CD4-positive, alpha-beta T cell (primary cell): ENCODE measurements around the gene RNF150. TPM values are rescaled to one million over a fixed set of nuclear protein-coding genes. Genes with fewer than 3 reads are reported as not detected.

ENCODE experiments used
- ATAC-seq: fragments of 200-7000 bp; cut with Tn5 transposase; one replicate; pipeline ENCODE4 v1.10.0; 2022; ENCODE audit warnings: mild to moderate bottlenecking; ENCODE audit not compliant: poor library complexity
- CTCF ChIA-PET: fragments of 350-600 bp; sonication (Branson Sonifier 250); formaldehyde crosslinking; loops from one replicate; lab custom pipeline; 2021; ENCODE audit warnings: antibody characterized with exemption, inconsistent platforms; lab: Charles Lee
- POLR2A ChIA-PET: fragments of 350-600 bp; sonication (Branson Sonifier 250); formaldehyde crosslinking; loops from one replicate; lab custom pipeline; 2021; ENCODE audit warnings: antibody characterized with exemption, inconsistent platforms; lab: Charles Lee
- DNase-seq, 14 experiments: peaks; one replicate each; pipeline ENCODE4 v3.0.0-alpha.2; 2013 to 2020; ENCODE audit warnings: mixed read lengths in 2 of 14
- H3K27ac ChIP-seq, 2 donors: one replicate each; pipeline versions ENCODE4 v1.5.1 to v1.7.0; 2013; ENCODE audit warnings: low read length in 2 of 2, low read depth in 1 of 2, mild to moderate bottlenecking in 1 of 2
- H3K27me3 ChIP-seq, 2 experiments: 1 replicate in 1 of 2; 2 replicates in 1 of 2; pipeline versions ENCODE4 v1.6.1 to v1.7.0; 2013; ENCODE audit warnings: low read length in 2 of 2, control low read depth in 1 of 2, mild to moderate bottlenecking in 1 of 2, moderate library complexity in 1 of 2; ENCODE audit not compliant: insufficient read depth in 2 of 2, control insufficient read depth in 1 of 2
- H3K36me3 ChIP-seq: one replicate; pipeline ENCODE4 v1.6.1; 2013; ENCODE audit warnings: low read length, control low read depth; ENCODE audit not compliant: insufficient read depth
- H3K4me1 ChIP-seq: one replicate; pipeline ENCODE4 v1.6.1; 2013; ENCODE audit warnings: low read length, control low read depth; ENCODE audit not compliant: insufficient read depth
- H3K4me3 ChIP-seq: one replicate; pipeline ENCODE4 v1.5.1; 2013; ENCODE audit warnings: mild to moderate bottlenecking, low read length, moderate library complexity
- H3K9me3 ChIP-seq, 2 experiments: 1 replicate in 1 of 2; 2 replicates in 1 of 2; pipeline versions ENCODE4 v1.6.1 to v1.7.0; 2013; ENCODE audit warnings: low read length in 2 of 2, mild to moderate bottlenecking in 2 of 2, control low read depth in 1 of 2, moderate library complexity in 1 of 2; ENCODE audit not compliant: control insufficient read depth in 1 of 2, insufficient read depth in 1 of 2
- H3K27ac Mint-ChIP-seq: one replicate; pipeline ENCODE4 v1.8.0; 2020; ENCODE audit warnings: mixed read lengths
- H3K27me3 Mint-ChIP-seq: one replicate; pipeline ENCODE4 v1.8.0; 2021; ENCODE audit warnings: mixed read lengths
- H3K36me3 Mint-ChIP-seq: one replicate; pipeline ENCODE4 v1.8.0; 2021; ENCODE audit warnings: low read depth, mixed read lengths
- H3K4me1 Mint-ChIP-seq: one replicate; pipeline ENCODE4 v1.8.0; 2021; ENCODE audit warnings: low read depth, mixed read lengths
- H3K4me3 Mint-ChIP-seq: one replicate; pipeline ENCODE4 v1.8.0; 2020; ENCODE audit warnings: mild to moderate bottlenecking, mixed read lengths
- H3K9me3 Mint-ChIP-seq: one replicate; pipeline ENCODE4 v1.8.0; 2020; ENCODE audit warnings: mixed read lengths
- intact Hi-C, 2 experiments: fragments of 100-400 bp; cut with DNase I in 1 of 2; cut with micrococcal nuclease in 1 of 2; formaldehyde crosslinking; loops; one replicate each; pipeline versions ENCODE4 v1.15.1 to v1.9.0; 2023 to 2025; cut with DNase I, micrococcal nuclease
- total RNA-seq, 174 experiments: library from RNA in 2 of 174; stranded (reverse) in 2 of 174; gene quantifications; one replicate each; pipeline ENCODE4 v1.2.3 and lab custom pipeline; 2021 to 2026
- TF ChIP-seq, protein P1 (sequence below): fragments of 200-600 bp; IDR thresholded peaks from one replicate; pipeline ENCODE4 v1.8.0; 2022; ENCODE audit warnings: antibody characterized with exemption, mild to moderate bottlenecking

The RNF150 gene
- total RNA-seq, 2 experiments from 2014 or later = not detected

DNA sequence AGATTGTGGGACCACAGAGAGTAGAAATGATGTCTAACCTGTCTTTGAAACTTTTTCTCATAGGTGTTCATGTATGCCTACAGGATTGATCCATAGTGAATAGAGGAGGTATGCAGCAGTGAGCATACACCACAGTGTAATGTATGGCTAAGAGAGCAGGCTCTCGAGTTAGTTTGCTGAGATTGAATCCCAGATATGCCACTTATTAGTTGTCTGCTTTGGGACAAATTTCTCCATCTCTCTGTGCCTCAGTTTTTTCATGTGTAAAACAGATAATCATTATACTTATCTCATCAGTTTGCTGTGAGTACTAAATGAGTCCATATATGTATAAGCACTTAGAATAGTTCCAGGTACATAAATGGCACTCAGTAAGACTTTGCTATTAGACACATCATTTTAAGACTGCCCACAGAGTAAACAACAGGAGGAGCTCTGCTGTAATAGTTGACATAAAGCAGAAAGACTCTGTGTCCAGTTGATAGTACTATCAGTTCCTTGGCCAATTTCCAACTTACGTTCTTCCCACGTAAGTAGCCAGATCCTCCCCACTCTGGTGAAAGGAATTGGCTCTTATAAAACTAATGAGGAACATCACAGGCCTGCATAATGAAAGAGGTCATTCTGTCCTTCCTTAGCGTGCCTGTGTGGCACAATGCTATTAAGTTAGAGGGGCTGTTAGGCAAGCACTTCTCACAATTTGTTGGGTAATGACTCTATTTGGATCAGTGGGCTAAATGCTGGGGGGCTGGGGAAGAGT is 20.7 kb upstream of the RNF150 start:
- H3K9me3 ChIP-seq = no peaks in the 10 kb centered on the region
- no peaks in the 10 kb centered on the region for H3K9me3 Mint-ChIP-seq
- H3K36me3 ChIP-seq = no peaks in the 10 kb centered on the region
- no peaks in the 10 kb centered on the region for H3K4me1 ChIP-seq
- no peaks in the 10 kb centered on the region for H3K36me3 Mint-ChIP-seq
- ATAC-seq (no peak), DNase-seq (no peak)
- TF ChIP-seq, protein P1, sequence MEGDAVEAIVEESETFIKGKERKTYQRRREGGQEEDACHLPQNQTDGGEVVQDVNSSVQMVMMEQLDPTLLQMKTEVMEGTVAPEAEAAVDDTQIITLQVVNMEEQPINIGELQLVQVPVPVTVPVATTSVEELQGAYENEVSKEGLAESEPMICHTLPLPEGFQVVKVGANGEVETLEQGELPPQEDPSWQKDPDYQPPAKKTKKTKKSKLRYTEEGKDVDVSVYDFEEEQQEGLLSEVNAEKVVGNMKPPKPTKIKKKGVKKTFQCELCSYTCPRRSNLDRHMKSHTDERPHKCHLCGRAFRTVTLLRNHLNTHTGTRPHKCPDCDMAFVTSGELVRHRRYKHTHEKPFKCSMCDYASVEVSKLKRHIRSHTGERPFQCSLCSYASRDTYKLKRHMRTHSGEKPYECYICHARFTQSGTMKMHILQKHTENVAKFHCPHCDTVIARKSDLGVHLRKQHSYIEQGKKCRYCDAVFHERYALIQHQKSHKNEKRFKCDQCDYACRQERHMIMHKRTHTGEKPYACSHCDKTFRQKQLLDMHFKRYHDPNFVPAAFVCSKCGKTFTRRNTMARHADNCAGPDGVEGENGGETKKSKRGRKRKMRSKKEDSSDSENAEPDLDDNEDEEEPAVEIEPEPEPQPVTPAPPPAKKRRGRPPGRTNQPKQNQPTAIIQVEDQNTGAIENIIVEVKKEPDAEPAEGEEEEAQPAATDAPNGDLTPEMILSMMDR = no peak
- intact Hi-C loops = no loop called here
- H3K27me3 Mint-ChIP-seq = peaks cover 21% of the 10 kb centered on the region
- H3K4me3 Mint-ChIP-seq = no peak overlapping the region
- POLR2A ChIA-PET = no interaction called here
- no peak overlapping the region for H3K27ac Mint-ChIP-seq
- peaks cover 0 to 9% of the 10 kb centered on the region in 2 experiments for H3K27me3 ChIP-seq
- H3K27ac ChIP-seq = no peak overlapping the region
- H3K4me1 Mint-ChIP-seq = no peaks in the 10 kb centered on the region
- CTCF ChIA-PET = no interaction called here
- no peak overlapping the region for H3K4me3 ChIP-seq

DNA sequence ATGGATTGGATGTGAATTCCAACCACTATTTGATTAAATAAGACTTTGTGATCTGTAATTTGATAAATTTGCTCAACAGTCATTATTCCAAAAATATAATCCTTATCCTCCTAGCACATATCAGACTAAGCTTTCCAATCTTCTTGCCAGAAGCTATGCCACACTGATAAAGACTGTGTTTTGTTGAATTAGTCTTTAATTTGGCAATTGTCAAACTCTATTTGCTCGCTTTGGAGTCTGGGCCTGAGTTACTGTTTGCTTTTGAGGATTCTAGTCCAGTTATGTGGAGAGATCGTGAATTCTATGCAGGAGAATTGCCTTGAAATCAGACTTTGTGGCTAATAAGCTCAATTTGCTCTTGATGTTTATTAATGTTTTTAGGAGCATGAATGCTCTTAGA is 10.9 kb upstream of the RNF150 start:
- H3K36me3 Mint-ChIP-seq = no peaks in the 10 kb centered on the region
- no peak overlapping the region for H3K27ac Mint-ChIP-seq
- ChIA-PET CTCF (no interaction called here), POLR2A (no interaction called here)
- ATAC-seq = no peak
- Histone ChIP-seq H3K27me3 (peaks cover 2 to 6% of the 10 kb centered on the region in 2 experiments), H3K9me3 (no peaks in the 10 kb centered on the region), H3K36me3 (no peaks in the 10 kb centered on the region), H3K4me1 (no peaks in the 10 kb centered on the region), H3K4me3 (no peak overlapping the region), H3K27ac (no peak overlapping the region)
- H3K4me3 Mint-ChIP-seq = no peak overlapping the region
- TF ChIP-seq, protein P1 = no peak
- no peaks in the 10 kb centered on the region for H3K4me1 Mint-ChIP-seq
- intact Hi-C loops = no loop called here
- H3K9me3 Mint-ChIP-seq = no peaks in the 10 kb centered on the region
- H3K27me3 Mint-ChIP-seq = no peaks in the 10 kb centered on the region
- DNase-seq = no peak

DNA sequence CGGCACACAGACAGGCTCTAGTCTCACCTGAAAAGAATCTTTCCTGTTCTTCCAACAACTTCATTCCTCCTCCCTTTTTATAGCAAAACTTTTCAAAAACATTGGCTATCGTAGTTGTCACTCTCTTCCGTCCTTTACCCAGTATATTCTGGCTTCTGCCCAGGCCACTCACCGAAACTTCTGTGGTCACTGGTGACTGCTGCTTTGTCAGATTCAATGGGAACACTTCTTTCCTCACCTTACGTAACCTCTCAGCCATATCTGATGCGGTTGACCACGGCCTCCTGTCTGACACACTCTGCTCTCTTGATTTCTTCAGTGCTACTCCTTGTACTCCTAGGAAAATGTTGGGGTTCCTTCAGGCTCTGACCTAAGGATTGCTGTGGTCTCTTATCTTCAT is 9.2 kb upstream of the RNF150 start:
- CTCF ChIA-PET = no interaction called here

More for the DNA sequence above, 9.2 kb upstream of the RNF150 start:
- peaks cover 2 to 6% of the 10 kb centered on the region in 2 experiments for H3K27me3 ChIP-seq
- no peaks in the 10 kb centered on the region for H3K36me3 Mint-ChIP-seq
- H3K4me3 Mint-ChIP-seq = no peak overlapping the region
- no peak overlapping the region for H3K27ac ChIP-seq
- ATAC-seq (no peak), DNase-seq (peak in 3 of 14 experiments; percentile 5 to 16 (median 7))
- intact Hi-C loops = no loop called here
- H3K4me1 ChIP-seq = no peaks in the 10 kb centered on the region
- no peaks in the 10 kb centered on the region for H3K9me3 Mint-ChIP-seq
- peaks cover 2% of the 10 kb centered on the region for H3K27me3 Mint-ChIP-seq
- H3K4me3 ChIP-seq = no peak overlapping the region
- POLR2A ChIA-PET = interaction anchor here (0.6 kb wide), 1 partner anchor 529 kb away, joined by 3 read pairs; no protein-coding TSS in a partner anchor
- H3K9me3 ChIP-seq = no peaks in the 10 kb centered on the region
- H3K36me3 ChIP-seq = no peaks in the 10 kb centered on the region
- no peaks in the 10 kb centered on the region for H3K4me1 Mint-ChIP-seq
- TF ChIP-seq, protein P1 = no peak
- no peak overlapping the region for H3K27ac Mint-ChIP-seq
